PC-3 (cell line): Measurements from ENCODE around the gene ATE1.
"Not testable (repeated sequence)": the region's sequence is repeated elsewhere in the genome, so short reads cannot be mapped to it uniquely, and the experiment has no call there.

ENCODE experiments used
- CTCF ChIP-seq: fragments of 300-600 bp; sonication (generic); conservative IDR thresholded peaks from 2 replicates; pipeline ENCODE4 v1.5.1; 2017; ENCODE audit warnings: antibody characterized with exemption, low read depth, mild to moderate bottlenecking, low read length
- EZH2 ChIP-seq: fragments of 300-600 bp; sonication (generic); IDR thresholded peaks from one replicate; pipeline ENCODE4 v1.6.1; 2017; ENCODE audit warnings: antibody characterized with exemption, mild to moderate bottlenecking, low read length; ENCODE audit not compliant: unreplicated experiment

DNA sequence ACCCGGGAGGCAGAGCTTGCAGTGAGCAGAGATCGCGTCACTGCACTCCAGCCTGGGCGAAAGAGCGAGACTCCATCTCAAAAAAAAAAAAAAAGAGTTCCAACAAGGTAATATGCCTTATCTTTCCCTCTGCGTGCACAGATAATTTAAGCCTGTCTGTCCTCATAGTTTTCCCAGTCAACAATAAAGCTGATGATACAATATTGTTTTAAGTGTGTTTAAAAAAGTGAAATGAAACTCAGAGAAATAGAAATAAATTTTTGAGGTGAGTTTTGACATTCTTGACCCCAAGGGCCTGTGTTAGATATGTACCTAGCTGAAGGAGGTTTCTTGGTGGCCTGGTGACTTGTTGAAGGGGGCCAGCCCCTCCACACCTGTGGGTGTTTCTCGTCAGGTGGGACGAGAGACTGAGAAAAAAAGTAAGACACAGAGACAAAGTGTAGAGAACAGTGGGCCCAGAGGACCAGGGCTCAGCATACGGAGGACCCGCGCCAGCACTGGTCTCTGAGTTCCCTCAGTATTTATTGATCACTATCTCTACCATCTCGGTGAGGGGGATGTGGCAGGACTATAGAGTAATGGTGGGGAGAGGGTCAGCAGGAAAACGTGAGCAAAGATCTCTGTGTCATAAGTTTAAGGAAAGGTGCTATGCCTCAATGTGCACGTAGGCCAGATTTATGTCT is 1.9 kb upstream of the ATE1 start:
- TF ChIP-seq CTCF, EZH2: not testable (repeated sequence)
